ENCODE data around the gene ERICH2. TPM values are rescaled to one million over a fixed set of nuclear protein-coding genes. Genes with fewer than 3 reads are reported as not detected.

ERICH2 gene
- total and polyA plus RNA-seq, 9 donors = 0.23 to 3.2 (median 1.3) TPM; not detected in 1

DNA sequence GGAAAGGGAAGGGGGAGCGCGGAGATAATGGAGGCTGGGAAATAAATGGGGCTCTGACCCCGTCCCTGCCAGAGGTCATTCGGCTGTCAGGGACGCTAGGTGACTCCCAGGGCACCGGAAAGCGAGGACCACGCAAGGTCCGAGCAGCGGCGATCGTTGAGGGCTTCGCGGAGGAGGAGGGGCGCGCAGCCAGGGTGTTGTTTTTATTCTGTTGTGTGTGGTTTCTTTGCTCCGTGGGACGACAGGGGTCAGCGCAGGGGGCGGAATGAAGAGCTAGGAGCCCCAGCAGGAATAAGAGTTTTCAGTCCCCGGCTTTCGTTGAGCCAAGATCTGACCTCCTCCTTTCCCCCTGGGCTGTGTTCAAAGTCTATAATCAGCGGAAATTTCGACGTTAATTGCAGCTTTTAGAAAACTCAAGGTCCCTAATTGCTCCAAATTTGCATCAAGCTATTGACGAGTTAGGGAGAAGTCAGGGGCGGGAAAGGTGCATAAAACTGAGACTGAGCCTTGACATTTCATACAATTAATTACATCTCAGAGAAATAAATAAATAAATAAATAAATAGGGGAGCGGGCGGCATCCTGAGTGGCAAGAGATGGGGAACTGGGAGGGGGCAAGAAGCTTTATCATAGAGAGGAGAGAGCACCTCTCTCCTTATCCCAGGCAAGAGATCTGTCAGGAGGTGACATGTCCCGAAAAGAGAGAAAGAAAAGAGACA, 48.7 kb downstream of the ERICH2 start:
- Histone ChIP-seq H3K27me3 (peaks cover 4% of the 10 kb centered on the region), H3K9me3 (no peaks in the 10 kb centered on the region), H3K27ac (no peak overlapping the region), H3K36me3 (no peaks in the 10 kb centered on the region), H3K4me1 (ENCODE audit: insufficient read depth) (peaks cover 8% of the 10 kb centered on the region), H3K4me3 (no peak overlapping the region)
- 4 to 7% (median 6%) methylated on average over 30 of the region's 30 CpGs for WGBS, 3 donors
- no peak for TF ChIP-seq EP300 (IDR thresholded peaks at IDR 0.05)
- TF ChIP-seq, protein P1, sequence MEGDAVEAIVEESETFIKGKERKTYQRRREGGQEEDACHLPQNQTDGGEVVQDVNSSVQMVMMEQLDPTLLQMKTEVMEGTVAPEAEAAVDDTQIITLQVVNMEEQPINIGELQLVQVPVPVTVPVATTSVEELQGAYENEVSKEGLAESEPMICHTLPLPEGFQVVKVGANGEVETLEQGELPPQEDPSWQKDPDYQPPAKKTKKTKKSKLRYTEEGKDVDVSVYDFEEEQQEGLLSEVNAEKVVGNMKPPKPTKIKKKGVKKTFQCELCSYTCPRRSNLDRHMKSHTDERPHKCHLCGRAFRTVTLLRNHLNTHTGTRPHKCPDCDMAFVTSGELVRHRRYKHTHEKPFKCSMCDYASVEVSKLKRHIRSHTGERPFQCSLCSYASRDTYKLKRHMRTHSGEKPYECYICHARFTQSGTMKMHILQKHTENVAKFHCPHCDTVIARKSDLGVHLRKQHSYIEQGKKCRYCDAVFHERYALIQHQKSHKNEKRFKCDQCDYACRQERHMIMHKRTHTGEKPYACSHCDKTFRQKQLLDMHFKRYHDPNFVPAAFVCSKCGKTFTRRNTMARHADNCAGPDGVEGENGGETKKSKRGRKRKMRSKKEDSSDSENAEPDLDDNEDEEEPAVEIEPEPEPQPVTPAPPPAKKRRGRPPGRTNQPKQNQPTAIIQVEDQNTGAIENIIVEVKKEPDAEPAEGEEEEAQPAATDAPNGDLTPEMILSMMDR (IDR thresholded peaks at IDR 0.05) = no peak
- no peak for TF ChIP-seq POLR2A (IDR thresholded peaks at IDR 0.05)
- intact Hi-C loops (cut with DNase I) = loop anchor here (5.0 to 10.0 kb wide), 8 partner anchors 104 to 454 kb away; partner anchors contain the start of gene SP5 (in 1 of the 4)
- DNase-seq = no peak

DNA sequence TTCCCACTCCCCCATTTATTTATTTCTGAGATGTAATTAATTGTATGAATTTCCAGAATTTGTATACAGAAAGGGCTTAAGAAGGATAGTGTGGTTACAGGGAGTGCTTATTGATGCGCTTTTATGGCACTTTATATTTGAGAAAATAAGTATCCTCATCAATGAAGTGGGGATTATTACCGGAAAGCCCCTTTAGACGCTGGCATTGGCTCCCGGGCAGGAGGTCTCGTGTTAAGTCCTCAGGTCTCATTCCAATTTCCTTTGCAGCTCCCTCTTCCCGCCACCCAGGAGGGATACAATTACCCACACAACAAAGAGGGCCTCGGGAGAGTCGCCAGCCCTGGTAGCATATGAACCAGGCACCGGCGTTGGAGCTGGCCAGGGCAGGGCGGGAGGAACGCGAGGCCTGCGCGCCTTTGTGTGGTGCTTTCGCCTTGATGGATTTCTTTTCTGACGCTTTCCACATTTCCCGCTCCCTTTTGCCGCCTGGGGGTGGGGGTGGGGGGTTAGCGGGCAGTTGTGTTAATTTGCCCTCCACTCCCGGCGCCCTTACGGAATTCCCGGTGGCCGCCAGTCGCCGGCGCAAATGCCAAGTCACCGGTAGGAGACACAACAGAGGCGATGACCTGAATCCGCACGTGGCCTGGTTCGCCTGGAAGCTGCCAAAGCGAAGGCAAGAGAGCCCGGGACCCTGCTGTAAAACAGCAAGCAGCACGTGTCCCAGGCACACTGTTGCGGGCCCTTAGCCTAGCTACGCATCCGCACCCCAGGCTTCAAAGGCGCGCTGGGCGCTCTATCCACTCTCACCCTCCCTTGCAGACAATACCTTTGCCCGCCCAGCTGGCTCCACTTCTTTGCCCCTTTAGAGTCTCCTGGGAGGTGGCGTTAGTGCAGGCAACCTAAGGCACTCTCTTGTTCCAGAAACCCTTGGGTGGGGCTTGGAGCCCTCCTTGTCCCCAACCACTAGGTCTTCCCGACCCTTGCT, 49.8 kb downstream of the ERICH2 start:
- intact Hi-C loops (cut with DNase I) = loop anchor here (5.0 to 10.0 kb wide), 8 partner anchors 105 to 455 kb away; partner anchors contain the start of gene SP5 (in 1 of the 4)
- Histone ChIP-seq H3K9me3 (no peaks in the 10 kb centered on the region), H3K36me3 (no peaks in the 10 kb centered on the region), H3K27me3 (peaks cover 4% of the 10 kb centered on the region), H3K4me3 (peak overlapping the region; percentile 10), H3K27ac (no peak overlapping the region), H3K4me1 (ENCODE audit: insufficient read depth) (peaks cover 11% of the 10 kb centered on the region)
- TF ChIP-seq EP300 (IDR thresholded peaks at IDR 0.05) (no peak), POLR2A (IDR thresholded peaks at IDR 0.05) (no peak)
- TF ChIP-seq, protein P1 (IDR thresholded peaks at IDR 0.05) = no peak
- WGBS, 3 donors = 10 to 16% (median 15%) methylated on average over 45 of the region's 45 CpGs
- no peak for DNase-seq

DNA sequence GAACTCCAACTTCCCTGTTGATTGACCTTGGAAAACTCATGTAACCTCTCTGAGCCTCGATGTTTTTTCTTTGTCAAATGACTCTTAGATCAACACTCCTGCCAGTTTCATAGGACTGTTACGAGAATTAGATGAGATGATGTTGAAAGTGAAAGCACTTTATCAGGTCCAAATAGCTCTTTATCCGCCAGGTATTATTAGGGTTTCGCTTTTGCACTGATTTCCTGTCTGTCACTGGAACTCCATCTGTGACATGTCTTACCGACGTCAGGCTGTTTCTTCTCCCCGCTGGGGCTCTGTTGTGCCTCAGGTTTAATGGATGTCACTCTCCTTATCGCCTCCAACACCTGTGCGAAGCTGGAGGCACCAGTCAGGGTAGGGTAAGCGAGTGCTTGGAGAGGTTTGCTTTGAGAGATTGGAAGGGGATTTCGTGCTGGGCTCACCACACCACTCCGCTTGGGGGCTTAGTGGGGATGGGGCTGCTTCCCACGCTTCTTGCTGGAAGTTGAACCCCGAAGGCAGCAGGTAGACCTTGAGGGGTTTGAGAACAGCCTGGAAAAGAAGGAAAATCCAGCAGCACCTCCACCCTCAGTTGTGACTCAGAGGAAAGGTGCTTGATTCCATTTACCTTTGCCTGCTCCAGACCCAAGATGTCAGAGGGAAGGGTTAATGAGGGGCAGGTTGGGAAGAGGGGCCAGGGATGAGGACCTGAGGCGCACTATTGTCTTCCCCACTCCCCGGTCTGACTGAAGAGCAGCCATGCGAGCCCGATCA, 50.8 kb downstream of the ERICH2 start:
- Histone ChIP-seq H3K4me3 (peak overlapping the region; percentile 10), H3K36me3 (no peaks in the 10 kb centered on the region), H3K4me1 (ENCODE audit: insufficient read depth) (peaks cover 11% of the 10 kb centered on the region), H3K27me3 (peaks cover 4% of the 10 kb centered on the region), H3K27ac (no peak overlapping the region), H3K9me3 (no peaks in the 10 kb centered on the region)
- no peak for TF ChIP-seq EP300 (IDR thresholded peaks at IDR 0.05)
- no peak for TF ChIP-seq POLR2A (IDR thresholded peaks at IDR 0.05)
- TF ChIP-seq, protein P1 (IDR thresholded peaks at IDR 0.05) = no peak
- WGBS, 3 donors = 21 to 32% (median 24%) methylated on average over 18 of the region's 18 CpGs
- no peak for DNase-seq
- intact Hi-C loops (cut with DNase I) = no loop called here

Measured in ovary (tissue), 9 donors.